HUES6 (cell line): ENCODE measurements around the gene GBGT1.
"Not testable (repeated sequence)": the region's sequence is repeated elsewhere in the genome, so short reads cannot be mapped to it uniquely, and the experiment has no call there.

Experiments
- H3K27ac ChIP-seq: 2 replicates; pipeline ENCODE4 v1.7.0; 2013; ENCODE audit warnings: low read depth, mild to moderate bottlenecking, low read length, inconsistent platforms
- H3K27me3 ChIP-seq: 2 replicates; pipeline ENCODE4 v1.6.1; 2013; ENCODE audit warnings: low read length; ENCODE audit not compliant: control insufficient read depth, insufficient read depth
- H3K36me3 ChIP-seq: 2 replicates; pipeline ENCODE4 v1.6.1; 2013; ENCODE audit warnings: low read length; ENCODE audit not compliant: control insufficient read depth, insufficient read depth
- H3K4me1 ChIP-seq: 2 replicates; pipeline ENCODE4 v1.6.1; 2013; ENCODE audit warnings: low read length; ENCODE audit not compliant: control insufficient read depth, insufficient read depth
- H3K4me3 ChIP-seq: 2 replicates; pipeline ENCODE4 v1.5.1; 2013; ENCODE audit warnings: low read depth, low read length
- H3K9ac ChIP-seq: one replicate; pipeline ENCODE4 v1.6.1; 2013; ENCODE audit warnings: mild to moderate bottlenecking, low read length
- H3K9me3 ChIP-seq: 2 replicates; pipeline ENCODE4 v1.6.1; 2013; ENCODE audit warnings: low read depth, low read length; ENCODE audit not compliant: control insufficient read depth, insufficient read depth

GBGT1 gene

GRCh38 chr9:133163504-133164172, at the start of gene GBGT1:
Gene GBGT1, minus strand, starts transcription at chr9:133163914. Its CDS starts 1,502 bp downstream, at chr9:133162412.
- no peaks in the 10 kb centered on the region for H3K9me3 ChIP-seq
- peak within 1 kb of the TSS; percentile 16 for H3K9ac ChIP-seq
- H3K36me3 ChIP-seq: no peaks in the 10 kb centered on the region
- peaks cover 15% of the 10 kb centered on the region; the same call in 1 of the 2 replicates for H3K4me1 ChIP-seq
- H3K27ac ChIP-seq: no peak within 1 kb of the TSS
- peak within 1 kb of the TSS; percentile 74 for H3K4me3 ChIP-seq
- H3K27me3 ChIP-seq: peaks cover 31% of the 10 kb centered on the region

- peaks cover 41% of the 10 kb centered on the region for H3K27me3 ChIP-seq
- no peak overlapping the region for H3K9ac ChIP-seq
- H3K36me3 ChIP-seq: no peaks in the 10 kb centered on the region
- H3K4me3 ChIP-seq: no peak overlapping the region
- H3K27ac ChIP-seq: no peak overlapping the region
- no peaks in the 10 kb centered on the region for H3K4me1 ChIP-seq
- H3K9me3 ChIP-seq: no peaks in the 10 kb centered on the region
These were observed 46.9 kb upstream of the GBGT1 start for GRCh38 chr9:133210609-133211008.

GRCh38 chr9:133210202-133210532, 46.5 kb upstream of the GBGT1 start:
- Histone ChIP-seq H3K36me3 (no peaks in the 10 kb centered on the region), H3K27me3 (peaks cover 41% of the 10 kb centered on the region), H3K9me3 (no peaks in the 10 kb centered on the region), H3K9ac (no peak overlapping the region), H3K4me1 (no peaks in the 10 kb centered on the region), H3K27ac (no peak overlapping the region), H3K4me3 (no peak overlapping the region)

DNA sequence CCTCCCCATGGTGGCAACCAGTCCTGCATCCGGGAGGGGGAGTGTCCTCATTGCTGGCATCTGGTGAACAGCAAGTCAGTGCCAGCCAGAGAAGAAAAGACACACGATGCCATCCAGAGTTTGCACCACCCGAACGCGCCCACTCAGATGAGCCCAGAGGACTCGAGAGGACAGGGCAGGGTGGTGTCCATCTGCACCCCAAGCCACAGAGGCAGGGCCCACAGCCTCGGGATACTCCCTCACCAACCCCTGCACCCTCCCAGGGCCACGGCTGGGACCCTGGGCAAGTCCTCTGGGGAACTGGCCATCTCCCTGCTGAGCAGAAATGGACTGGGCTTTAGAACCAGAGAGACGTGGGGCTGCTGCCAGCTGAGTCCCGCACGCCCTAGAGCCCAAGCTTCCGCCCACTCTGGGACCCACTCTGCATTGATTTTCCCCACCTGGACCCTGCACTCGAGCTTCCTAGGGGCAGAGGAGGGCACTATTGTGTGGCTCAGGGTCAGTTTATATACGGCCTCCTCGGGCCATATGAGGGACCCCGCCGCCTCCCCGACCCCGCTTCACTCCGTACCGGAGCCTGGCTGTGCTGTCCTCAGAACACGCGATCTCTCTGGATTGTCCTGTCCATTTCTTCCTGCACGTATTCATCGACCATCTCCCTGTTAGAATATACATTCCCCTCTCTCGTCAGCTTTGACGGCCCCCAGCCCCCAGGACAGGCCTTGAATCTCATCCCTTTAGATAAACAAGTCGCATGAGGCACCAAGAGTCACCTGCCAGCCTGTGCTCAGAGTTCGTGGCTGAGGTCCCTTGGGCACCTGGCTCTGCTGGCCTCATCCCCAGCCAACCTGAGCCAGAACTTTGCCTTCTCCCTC, 45.9 kb upstream of the GBGT1 start:
- not testable (repeated sequence) for H3K4me3 ChIP-seq, H3K4me1 ChIP-seq, H3K9ac ChIP-seq, H3K9me3 ChIP-seq, H3K27ac ChIP-seq, H3K36me3 ChIP-seq
- H3K27me3 ChIP-seq: peaks cover 41% of the 10 kb centered on the region

DNA sequence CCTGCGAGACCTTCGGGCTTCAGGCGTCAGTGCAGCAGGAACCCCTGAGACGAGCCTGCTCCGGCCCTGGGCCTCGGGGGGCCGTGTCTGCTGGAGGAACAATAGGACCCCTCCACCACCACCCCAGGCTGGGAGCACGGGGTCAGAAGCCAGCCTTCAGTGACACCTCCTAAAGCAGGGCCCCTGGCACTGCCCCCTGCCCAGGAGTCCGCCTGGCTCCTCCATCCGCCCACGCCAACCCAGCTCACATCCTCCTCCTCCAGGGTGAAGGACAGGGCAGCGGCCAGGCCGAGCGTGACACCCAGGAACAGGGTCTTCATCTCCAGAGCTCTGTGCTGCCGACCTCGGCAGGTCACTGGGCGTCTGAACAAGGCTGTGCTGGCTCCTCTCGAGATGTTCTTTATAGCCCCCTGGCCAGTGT, 45.2 kb upstream of the GBGT1 start, which contains the start of gene OBP2B:
OBP2B (minus strand) TSS at position 371 of the 421 bp plus-strand sequence; CDS start at position 320, 51 bp downstream.
- not testable (repeated sequence) for H3K27ac ChIP-seq, H3K9ac ChIP-seq, H3K4me3 ChIP-seq, H3K36me3 ChIP-seq, H3K4me1 ChIP-seq, H3K9me3 ChIP-seq
- H3K27me3 ChIP-seq: peaks cover 41% of the 10 kb centered on the region

- H3K9ac ChIP-seq, H3K4me1 ChIP-seq, H3K4me3 ChIP-seq, H3K27ac ChIP-seq, H3K9me3 ChIP-seq, H3K36me3 ChIP-seq: not testable (repeated sequence)
- H3K27me3 ChIP-seq: peaks cover 45% of the 10 kb centered on the region
These were observed 44.6 kb upstream of the GBGT1 start for GRCh38 chr9:133208171-133208879.

GRCh38 chr9:133207540-133208170, 43.9 kb upstream of the GBGT1 start:
- Histone ChIP-seq H3K27ac (no peak overlapping the region), H3K9me3 (no peaks in the 10 kb centered on the region), H3K36me3 (no peaks in the 10 kb centered on the region), H3K9ac (no peak overlapping the region), H3K4me1 (no peaks in the 10 kb centered on the region), H3K4me3 (no peak overlapping the region), H3K27me3 (peaks cover 50% of the 10 kb centered on the region)

DNA sequence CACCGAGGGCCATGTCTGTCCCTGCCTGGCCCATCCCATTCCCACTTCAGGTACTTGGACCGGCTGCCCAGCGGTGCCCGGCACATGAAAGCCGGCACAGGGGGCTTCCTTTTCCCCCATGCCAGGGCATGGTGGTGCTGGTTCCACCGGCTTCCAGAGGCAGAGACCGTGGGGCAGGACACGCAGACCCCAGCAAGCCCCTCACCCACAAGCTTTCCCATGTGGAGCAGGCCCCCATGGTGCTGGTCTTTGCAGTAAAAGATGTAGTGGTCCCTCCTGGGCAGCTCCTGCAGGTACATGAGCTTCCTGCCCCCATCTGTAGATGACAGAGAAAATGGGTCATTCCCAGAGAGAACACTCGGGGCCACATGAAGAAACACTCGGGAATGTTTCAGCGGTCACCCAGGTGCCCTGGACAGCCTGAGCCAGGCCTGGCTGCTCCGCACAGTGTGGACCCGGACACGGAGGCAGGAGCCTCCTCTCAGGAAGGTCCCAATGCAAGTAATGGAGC, 43.4 kb upstream of the GBGT1 start:
- no peak overlapping the region for H3K27ac ChIP-seq
- H3K27me3 ChIP-seq: peaks cover 54% of the 10 kb centered on the region
- no peaks in the 10 kb centered on the region for H3K36me3 ChIP-seq
- no peaks in the 10 kb centered on the region for H3K9me3 ChIP-seq
- no peaks in the 10 kb centered on the region for H3K4me1 ChIP-seq
- no peak overlapping the region for H3K4me3 ChIP-seq
- no peak overlapping the region for H3K9ac ChIP-seq

GRCh38 chr9:133205996-133206931, 42.5 kb upstream of the GBGT1 start:
- H3K4me1 ChIP-seq: no peaks in the 10 kb centered on the region
- no peak overlapping the region for H3K27ac ChIP-seq
- H3K27me3 ChIP-seq: peaks cover 59% of the 10 kb centered on the region
- no peak overlapping the region for H3K4me3 ChIP-seq
- H3K36me3 ChIP-seq: no peaks in the 10 kb centered on the region
- no peaks in the 10 kb centered on the region for H3K9me3 ChIP-seq
- H3K9ac ChIP-seq: no peak overlapping the region

GRCh38 chr9:133205481-133205887, 41.8 kb upstream of the GBGT1 start:
- not testable (repeated sequence) for H3K4me1 ChIP-seq, H3K4me3 ChIP-seq
- peaks cover 59% of the 10 kb centered on the region for H3K27me3 ChIP-seq

More at GRCh38 chr9:133205481-133205887, 41.8 kb upstream of the GBGT1 start:
- H3K36me3 ChIP-seq, H3K9ac ChIP-seq, H3K27ac ChIP-seq, H3K9me3 ChIP-seq: not testable (repeated sequence)
